ENCODE results near the gene PPP1R14C. TPM values are rescaled to one million over a fixed set of nuclear protein-coding genes. Genes with fewer than 3 reads are reported as not detected.

Gene PPP1R14C
- total and polyA plus RNA-seq, 2 experiments from 2014 or later = 1.1 to 1.4 TPM

DNA sequence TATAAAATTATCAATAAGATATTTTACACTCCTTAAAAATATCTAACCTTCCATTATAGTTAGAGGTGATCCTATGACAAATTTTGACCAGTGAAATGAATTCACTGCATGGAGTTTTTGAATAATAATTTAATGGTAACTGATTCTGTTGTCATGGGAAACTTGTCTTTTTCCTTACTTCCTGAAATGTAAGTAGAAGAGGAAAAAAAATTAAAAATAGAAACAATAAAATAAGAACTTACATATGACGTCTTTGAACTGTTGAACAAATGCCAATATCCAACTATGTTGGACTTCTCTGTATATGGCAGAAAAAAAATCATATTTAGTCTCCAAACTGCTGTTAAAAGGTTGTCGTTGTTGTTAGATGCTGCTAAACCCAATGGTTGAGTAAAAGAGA is 26.3 kb downstream of the PPP1R14C start:
- no peaks in the 10 kb centered on the region for H3K9me3 Mint-ChIP-seq
- no peak for DNase-seq (ENCODE audit: low spot score)
- Histone ChIP-seq H4K20me1 (replicated peaks; ENCODE audit: insufficient read depth) (no peaks in the 10 kb centered on the region), H2AFZ (no peak overlapping the region), H3K36me3 (ENCODE audit: insufficient read depth) (no peaks in the 10 kb centered on the region), H3K4me3 (no peak overlapping the region), H3K27ac (ENCODE audit: low read depth) (no peak overlapping the region), H3K9me2 (ENCODE audit: insufficient read depth) (no peaks in the 10 kb centered on the region), H3F3A (replicated peaks; ENCODE audit: low read depth) (no peaks in the 10 kb centered on the region), H3K4me1 (ENCODE audit: insufficient read depth) (no peaks in the 10 kb centered on the region), H3K4me2 (no peak overlapping the region), H3K79me2 (replicated peaks; ENCODE audit: insufficient read depth) (no peaks in the 10 kb centered on the region), H3K27me3 (ENCODE audit: insufficient read depth) (no peaks in the 10 kb centered on the region)
- no peaks in the 10 kb centered on the region for H3K36me3 Mint-ChIP-seq (ENCODE audit: low read depth)
- no peak for TF ChIP-seq JUNB (IDR thresholded peaks at IDR 0.05; ENCODE audit: unreplicated experiment)
- TF ChIP-seq, protein P1, sequence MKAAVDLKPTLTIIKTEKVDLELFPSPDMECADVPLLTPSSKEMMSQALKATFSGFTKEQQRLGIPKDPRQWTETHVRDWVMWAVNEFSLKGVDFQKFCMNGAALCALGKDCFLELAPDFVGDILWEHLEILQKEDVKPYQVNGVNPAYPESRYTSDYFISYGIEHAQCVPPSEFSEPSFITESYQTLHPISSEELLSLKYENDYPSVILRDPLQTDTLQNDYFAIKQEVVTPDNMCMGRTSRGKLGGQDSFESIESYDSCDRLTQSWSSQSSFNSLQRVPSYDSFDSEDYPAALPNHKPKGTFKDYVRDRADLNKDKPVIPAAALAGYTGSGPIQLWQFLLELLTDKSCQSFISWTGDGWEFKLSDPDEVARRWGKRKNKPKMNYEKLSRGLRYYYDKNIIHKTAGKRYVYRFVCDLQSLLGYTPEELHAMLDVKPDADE (IDR thresholded peaks at IDR 0.05) = no peak
- no peak for TF ChIP-seq STAT1 (IDR thresholded peaks at IDR 0.05; ENCODE audit: unreplicated experiment)
- no peak for TF ChIP-seq CREB1 (CRISPR knock-in tag; IDR thresholded peaks at IDR 0.05; ENCODE audit: low read depth)
- TF ChIP-seq, protein P2, sequence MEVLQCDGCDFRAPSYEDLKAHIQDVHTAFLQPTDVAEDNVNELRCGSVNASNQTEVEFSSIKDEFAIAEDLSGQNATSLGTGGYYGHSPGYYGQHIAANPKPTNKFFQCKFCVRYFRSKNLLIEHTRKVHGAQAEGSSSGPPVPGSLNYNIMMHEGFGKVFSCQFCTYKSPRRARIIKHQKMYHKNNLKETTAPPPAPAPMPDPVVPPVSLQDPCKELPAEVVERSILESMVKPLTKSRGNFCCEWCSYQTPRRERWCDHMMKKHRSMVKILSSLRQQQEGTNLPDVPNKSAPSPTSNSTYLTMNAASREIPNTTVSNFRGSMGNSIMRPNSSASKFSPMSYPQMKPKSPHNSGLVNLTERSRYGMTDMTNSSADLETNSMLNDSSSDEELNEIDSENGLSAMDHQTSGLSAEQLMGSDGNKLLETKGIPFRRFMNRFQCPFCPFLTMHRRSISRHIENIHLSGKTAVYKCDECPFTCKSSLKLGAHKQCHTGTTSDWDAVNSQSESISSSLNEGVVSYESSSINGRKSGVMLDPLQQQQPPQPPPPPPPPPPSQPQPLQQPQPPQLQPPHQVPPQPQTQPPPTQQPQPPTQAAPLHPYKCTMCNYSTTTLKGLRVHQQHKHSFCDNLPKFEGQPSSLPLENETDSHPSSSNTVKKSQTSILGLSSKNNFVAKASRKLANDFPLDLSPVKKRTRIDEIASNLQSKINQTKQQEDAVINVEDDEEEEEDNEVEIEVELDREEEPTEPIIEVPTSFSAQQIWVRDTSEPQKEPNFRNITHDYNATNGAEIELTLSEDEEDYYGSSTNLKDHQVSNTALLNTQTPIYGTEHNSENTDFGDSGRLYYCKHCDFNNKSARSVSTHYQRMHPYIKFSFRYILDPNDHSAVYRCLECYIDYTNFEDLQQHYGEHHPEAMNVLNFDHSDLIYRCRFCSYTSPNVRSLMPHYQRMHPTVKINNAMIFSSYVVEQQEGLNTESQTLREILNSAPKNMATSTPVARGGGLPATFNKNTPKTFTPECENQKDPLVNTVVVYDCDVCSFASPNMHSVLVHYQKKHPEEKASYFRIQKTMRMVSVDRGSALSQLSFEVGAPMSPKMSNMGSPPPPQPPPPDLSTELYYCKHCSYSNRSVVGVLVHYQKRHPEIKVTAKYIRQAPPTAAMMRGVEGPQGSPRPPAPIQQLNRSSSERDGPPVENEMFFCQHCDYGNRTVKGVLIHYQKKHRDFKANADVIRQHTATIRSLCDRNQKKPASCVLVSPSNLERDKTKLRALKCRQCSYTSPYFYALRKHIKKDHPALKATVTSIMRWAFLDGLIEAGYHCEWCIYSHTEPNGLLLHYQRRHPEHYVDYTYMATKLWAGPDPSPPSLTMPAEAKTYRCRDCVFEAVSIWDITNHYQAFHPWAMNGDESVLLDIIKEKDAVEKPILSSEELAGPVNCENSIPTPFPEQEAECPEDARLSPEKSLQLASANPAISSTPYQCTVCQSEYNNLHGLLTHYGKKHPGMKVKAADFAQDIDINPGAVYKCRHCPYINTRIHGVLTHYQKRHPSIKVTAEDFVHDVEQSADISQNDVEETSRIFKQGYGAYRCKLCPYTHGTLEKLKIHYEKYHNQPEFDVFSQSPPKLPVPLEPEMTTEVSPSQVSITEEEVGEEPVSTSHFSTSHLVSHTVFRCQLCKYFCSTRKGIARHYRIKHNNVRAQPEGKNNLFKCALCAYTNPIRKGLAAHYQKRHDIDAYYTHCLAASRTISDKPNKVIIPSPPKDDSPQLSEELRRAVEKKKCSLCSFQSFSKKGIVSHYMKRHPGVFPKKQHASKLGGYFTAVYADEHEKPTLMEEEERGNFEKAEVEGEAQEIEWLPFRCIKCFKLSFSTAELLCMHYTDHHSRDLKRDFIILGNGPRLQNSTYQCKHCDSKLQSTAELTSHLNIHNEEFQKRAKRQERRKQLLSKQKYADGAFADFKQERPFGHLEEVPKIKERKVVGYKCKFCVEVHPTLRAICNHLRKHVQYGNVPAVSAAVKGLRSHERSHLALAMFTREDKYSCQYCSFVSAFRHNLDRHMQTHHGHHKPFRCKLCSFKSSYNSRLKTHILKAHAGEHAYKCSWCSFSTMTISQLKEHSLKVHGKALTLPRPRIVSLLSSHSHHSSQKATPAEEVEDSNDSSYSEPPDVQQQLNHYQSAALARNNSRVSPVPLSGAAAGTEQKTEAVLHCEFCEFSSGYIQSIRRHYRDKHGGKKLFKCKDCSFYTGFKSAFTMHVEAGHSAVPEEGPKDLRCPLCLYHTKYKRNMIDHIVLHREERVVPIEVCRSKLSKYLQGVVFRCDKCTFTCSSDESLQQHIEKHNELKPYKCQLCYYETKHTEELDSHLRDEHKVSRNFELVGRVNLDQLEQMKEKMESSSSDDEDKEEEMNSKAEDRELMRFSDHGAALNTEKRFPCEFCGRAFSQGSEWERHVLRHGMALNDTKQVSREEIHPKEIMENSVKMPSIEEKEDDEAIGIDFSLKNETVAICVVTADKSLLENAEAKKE (CRISPR knock-in tag; IDR thresholded peaks at IDR 0.05) = no peak
- no peak for TF ChIP-seq ZNF331 (CRISPR knock-in tag; IDR thresholded peaks at IDR 0.05; ENCODE audit: low read depth)
- TF ChIP-seq ZNF114 (CRISPR knock-in tag; IDR thresholded peaks at IDR 0.05) = no peak
- TF ChIP-seq NANOG (IDR thresholded peaks at IDR 0.05; ENCODE audit: borderline replicate concordance) = no peak
- no peak for TF ChIP-seq EZH2 (IDR thresholded peaks at IDR 0.05; ENCODE audit: low read depth, unreplicated experiment)
- no peak for ATAC-seq
- H3K27ac Mint-ChIP-seq = no peak overlapping the region
- H3K4me1 Mint-ChIP-seq = no peaks in the 10 kb centered on the region
- no peaks in the 10 kb centered on the region for H3K27me3 Mint-ChIP-seq (ENCODE audit: insufficient read depth, low read depth, poor library complexity)
- no peak overlapping the region for H3K4me3 Mint-ChIP-seq
